Body of pancreas (tissue), 4 donors: ENCODE data around the gene PGC. TPM values are rescaled to one million over a fixed set of nuclear protein-coding genes. Genes with fewer than 3 reads are reported as not detected.

Experiments used
- ATAC-seq: fragments of 150-250 bp; one replicate; pipeline ENCODE4 v1.9.1; 2016
- DNase-seq, 4 donors: peaks; one replicate each; pipeline ENCODE4 v3.0.0-alpha.2; 2019
- H3K27ac ChIP-seq, 4 donors: fragments of 200-600 bp; sonication (generic); 1 replicate in 3 of 4; 2 replicates in 1 of 4; pipeline versions ENCODE4 v1.5.1 to v1.6.1; 2016 to 2019; ENCODE audit warnings: mild to moderate bottlenecking in 1 of 4, mixed read lengths in 1 of 4, moderate library complexity in 1 of 4
- H3K27me3 ChIP-seq, 2 donors: fragments of 200-600 bp; sonication (generic); one replicate each; pipeline ENCODE4 v1.6.0; 2016; ENCODE audit warnings: mild to moderate bottlenecking in 1 of 2
- H3K36me3 ChIP-seq, 2 donors: fragments of 200-600 bp; sonication (generic); replicated peaks in 1 of 2; 2 replicates each; pipeline ENCODE4 v1.5.1; 2016; ENCODE audit warnings: low read depth in 2 of 2; ENCODE audit not compliant: insufficient read depth in 1 of 2
- H3K4me1 ChIP-seq: fragments of 200-600 bp; sonication (generic); one replicate; pipeline ENCODE4 v1.6.0; 2016
- H3K4me3 ChIP-seq, 2 donors: fragments of 200-600 bp; sonication (generic); 1 replicate in 1 of 2; 2 replicates in 1 of 2; pipeline ENCODE4 v1.5.1; 2016 to 2019
- H3K9me3 ChIP-seq, 3 donors: fragments of 200-600 bp; sonication (generic); 1 replicate in 2 of 3; 2 replicates in 1 of 3; pipeline ENCODE4 v1.5.1; 2016
- POLR2A ChIP-seq, 3 donors: fragments of 450-650 bp; IDR thresholded peaks; one replicate each; pipeline ENCODE4 v1.6.1; 2016; ENCODE audit warnings: antibody characterized with exemption in 3 of 3, mild to moderate bottlenecking in 2 of 3
- WGBS, 2 donors: methylation state at CpG; one replicate each; pipeline ENCODE4 v1.1.5; 2017; 5-methylcytosine and 5-hydroxymethylcytosine counted together
- intact Hi-C: fragments of 100-400 bp; cut with DNase I; formaldehyde crosslinking; loops from one replicate; pipeline ENCODE4 v1.15.1; 2023
- total RNA-seq, 2 donors: library from RNA; depleted of rRNA; stranded (reverse); fragments of >200 nt; gene quantifications; one replicate each; pipeline ENCODE4 v1.1.0, GENCODE V29; 2016
- TF ChIP-seq, protein P1 (sequence below), 7 experiments: fragments of 450-650 bp in 4 of 7; fragments of 200-600 bp in 3 of 7; sonication (generic) in 3 of 7; IDR thresholded peaks; one replicate each; pipeline ENCODE4 v1.5.1; 2016 to 2019; ENCODE audit warnings: antibody characterized with exemption in 7 of 7

Gene PGC
- total RNA-seq = 10 to 100 TPM; 48.8 to 91.1 TPM

DNA sequence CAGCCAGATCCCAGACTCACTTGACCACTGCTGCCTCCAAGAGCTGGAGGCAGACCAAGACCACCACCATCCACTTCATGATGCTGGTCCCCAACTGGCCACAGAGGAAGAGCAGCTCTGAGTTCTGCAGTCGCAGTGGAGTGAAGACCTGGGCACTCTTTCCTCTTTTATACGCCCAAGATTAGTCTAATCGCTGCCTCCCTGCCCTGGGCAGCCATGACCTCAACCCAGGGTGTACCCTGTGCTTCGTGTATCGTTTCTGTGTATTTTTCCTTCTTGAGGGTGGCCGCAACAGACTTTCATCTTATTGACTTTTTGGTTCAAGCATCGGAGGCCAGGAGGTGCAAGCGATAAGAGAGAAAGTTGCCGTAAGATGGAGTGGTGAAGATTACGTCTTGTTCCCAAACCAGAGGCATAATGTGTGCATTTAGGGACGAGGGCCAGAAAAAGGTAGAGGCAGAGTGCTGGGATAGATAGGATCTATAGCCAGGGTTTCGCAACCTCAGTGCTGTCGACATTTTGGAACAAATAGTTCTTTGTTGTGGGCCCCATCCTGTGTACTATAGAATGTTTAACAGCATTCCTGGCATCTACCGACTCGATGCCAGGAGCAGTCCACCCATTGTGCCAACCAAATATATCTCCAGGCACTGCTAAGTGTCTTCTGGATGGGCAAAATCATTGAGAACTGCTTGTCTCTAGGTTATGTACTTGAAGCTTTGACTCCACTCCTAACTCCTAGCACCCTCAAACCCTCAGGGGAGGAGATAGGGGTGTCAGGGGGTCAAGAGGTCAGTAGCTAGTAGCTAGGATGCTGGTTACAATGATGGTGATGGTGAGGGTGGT lies at the start of gene PGC:
PGC (minus strand) TSS at position 142 of the 846 bp plus-strand sequence; CDS start at position 79, 63 bp downstream.
- TF ChIP-seq, protein P1, sequence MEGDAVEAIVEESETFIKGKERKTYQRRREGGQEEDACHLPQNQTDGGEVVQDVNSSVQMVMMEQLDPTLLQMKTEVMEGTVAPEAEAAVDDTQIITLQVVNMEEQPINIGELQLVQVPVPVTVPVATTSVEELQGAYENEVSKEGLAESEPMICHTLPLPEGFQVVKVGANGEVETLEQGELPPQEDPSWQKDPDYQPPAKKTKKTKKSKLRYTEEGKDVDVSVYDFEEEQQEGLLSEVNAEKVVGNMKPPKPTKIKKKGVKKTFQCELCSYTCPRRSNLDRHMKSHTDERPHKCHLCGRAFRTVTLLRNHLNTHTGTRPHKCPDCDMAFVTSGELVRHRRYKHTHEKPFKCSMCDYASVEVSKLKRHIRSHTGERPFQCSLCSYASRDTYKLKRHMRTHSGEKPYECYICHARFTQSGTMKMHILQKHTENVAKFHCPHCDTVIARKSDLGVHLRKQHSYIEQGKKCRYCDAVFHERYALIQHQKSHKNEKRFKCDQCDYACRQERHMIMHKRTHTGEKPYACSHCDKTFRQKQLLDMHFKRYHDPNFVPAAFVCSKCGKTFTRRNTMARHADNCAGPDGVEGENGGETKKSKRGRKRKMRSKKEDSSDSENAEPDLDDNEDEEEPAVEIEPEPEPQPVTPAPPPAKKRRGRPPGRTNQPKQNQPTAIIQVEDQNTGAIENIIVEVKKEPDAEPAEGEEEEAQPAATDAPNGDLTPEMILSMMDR (IDR thresholded peaks at IDR 0.05) = no peak
- no peak for TF ChIP-seq POLR2A (IDR thresholded peaks at IDR 0.05)
- H3K4me3 ChIP-seq = no peak within 1 kb of the TSS
- H3K27me3 ChIP-seq = no peaks in the 10 kb centered on the region
- 61 to 66% methylated on average over 15 of the region's 15 CpGs for WGBS, 2 donors
- intact Hi-C loops = no loop called here
- ATAC-seq (no peak), DNase-seq (peak in 1 of 4 donors; percentile 12)
- no peaks in the 10 kb centered on the region for H3K36me3 ChIP-seq
- peaks cover 11% of the 10 kb centered on the region for H3K4me1 ChIP-seq
- no peaks in the 10 kb centered on the region for H3K9me3 ChIP-seq
- no peak within 1 kb of the TSS for H3K27ac ChIP-seq

DNA sequence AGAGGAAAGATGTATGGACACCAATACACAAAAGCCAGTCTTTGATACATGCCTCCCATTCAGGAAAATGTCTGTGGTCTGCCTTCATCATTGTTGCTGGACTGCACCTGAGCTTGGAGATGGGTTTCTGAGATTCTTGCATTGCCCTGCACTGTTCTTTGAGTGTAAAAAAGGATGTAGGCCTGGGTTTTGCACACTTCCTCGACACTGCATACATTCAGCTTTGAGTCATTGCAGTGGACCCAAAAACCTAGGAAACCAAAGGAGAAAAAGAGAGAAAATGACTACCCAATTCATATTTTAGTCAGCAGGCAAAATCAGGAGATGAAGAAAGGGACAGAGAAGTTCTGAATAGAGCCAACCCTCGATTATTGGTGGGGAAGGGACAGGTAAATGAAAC lies 49.3 kb upstream of the PGC start:
- Histone ChIP-seq H3K36me3 (peaks cover 0 to 2% of the 10 kb centered on the region in 2 donors), H3K4me3 (no peak overlapping the region), H3K4me1 (no peaks in the 10 kb centered on the region), H3K9me3 (no peaks in the 10 kb centered on the region), H3K27ac (no peak overlapping the region), H3K27me3 (no peaks in the 10 kb centered on the region)
- no peak for TF ChIP-seq POLR2A (IDR thresholded peaks at IDR 0.05)
- TF ChIP-seq, protein P1 (IDR thresholded peaks at IDR 0.05) = no peak
- no peak for ATAC-seq
- intact Hi-C loops = no loop called here
- no peak for DNase-seq
- 73 to 79% methylated on average over 2 of the region's 2 CpGs for WGBS, 2 donors

DNA sequence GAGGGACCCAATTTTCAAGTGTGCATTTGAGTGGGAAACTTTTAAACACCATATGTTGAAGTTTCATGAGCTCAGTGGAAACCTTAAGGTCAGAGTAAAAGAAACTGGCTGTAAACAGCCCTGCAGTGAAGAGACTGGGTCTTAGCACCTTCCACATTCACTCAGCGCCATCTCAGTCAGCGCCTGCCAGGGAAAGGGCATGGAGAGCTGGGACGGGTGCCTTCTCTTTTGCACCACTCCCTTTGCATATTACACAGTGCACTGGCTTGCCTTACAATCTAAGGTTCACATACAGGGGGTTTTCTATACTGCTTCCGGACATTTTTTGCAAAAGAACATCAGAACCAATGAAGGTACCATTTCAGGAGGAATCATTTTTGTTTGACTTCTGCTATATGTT lies 44.8 kb upstream of the PGC start:
- WGBS, 2 donors = 86 to 93% methylated on average over 4 of the region's 4 CpGs
- no peak overlapping the region for H3K4me3 ChIP-seq
- ATAC-seq = no peak
- no peaks in the 10 kb centered on the region for H3K27me3 ChIP-seq
- H3K27ac ChIP-seq = no peak overlapping the region
- H3K4me1 ChIP-seq = peaks cover 13% of the 10 kb centered on the region
- H3K36me3 ChIP-seq = peaks cover 0 to 6% of the 10 kb centered on the region in 2 donors
- intact Hi-C loops = loop anchor here (5.0 kb wide), 1 partner anchor 250 kb away; no protein-coding TSS in a partner anchor
- H3K9me3 ChIP-seq = no peaks in the 10 kb centered on the region
- TF ChIP-seq POLR2A (IDR thresholded peaks at IDR 0.05) = no peak
- TF ChIP-seq, protein P1 (IDR thresholded peaks at IDR 0.05) = no peak
- no peak for DNase-seq

DNA sequence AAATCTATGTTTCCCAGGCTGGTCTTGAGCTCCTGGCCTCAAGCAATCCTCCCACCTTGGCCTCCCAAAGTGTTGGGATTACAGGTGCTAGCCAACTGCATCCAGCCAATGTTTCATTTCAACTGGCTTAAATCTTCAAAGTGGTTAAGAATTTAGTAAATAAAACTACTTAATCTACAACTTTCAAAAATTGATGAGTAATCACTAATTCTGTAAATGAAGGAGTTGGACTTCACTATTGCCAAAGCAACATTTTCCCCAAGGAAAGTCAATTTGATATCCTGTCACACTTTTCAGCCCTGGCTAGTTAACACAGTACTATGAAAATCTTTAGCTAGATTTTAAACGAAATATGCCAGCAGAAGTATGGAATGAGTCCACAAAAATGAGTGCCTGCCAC lies 44.1 kb upstream of the PGC start:
- intact Hi-C loops = loop anchor here (5.0 kb wide), 1 partner anchor 251 kb away; no protein-coding TSS in a partner anchor
- ATAC-seq (no peak), DNase-seq (no peak)
- no peaks in the 10 kb centered on the region for H3K9me3 ChIP-seq
- 45 to 48% methylated on average over 1 of the region's 1 CpG for WGBS, 2 donors
- H3K27ac ChIP-seq = no peak overlapping the region
- TF ChIP-seq POLR2A (IDR thresholded peaks at IDR 0.05) = no peak
- TF ChIP-seq, protein P1 (IDR thresholded peaks at IDR 0.05) = no peak
- H3K27me3 ChIP-seq = no peaks in the 10 kb centered on the region
- H3K4me1 ChIP-seq = peaks cover 13% of the 10 kb centered on the region
- H3K36me3 ChIP-seq = peaks cover 0 to 6% of the 10 kb centered on the region in 2 donors
- no peak overlapping the region for H3K4me3 ChIP-seq
